SK-MEL-5 (cell line): ENCODE data around the gene ITFG2. TPM values are rescaled to one million over a fixed set of nuclear protein-coding genes. Genes with fewer than 3 reads are reported as not detected.

Source experiments
- DNase-seq: peaks from one replicate; pipeline ENCODE4 v3.0.0-alpha.2; 2016; ENCODE audit warnings: low read depth, low spot score
- in situ Hi-C: cut with HindIII; loops from 2 replicates; pipeline ENCODE4 v1.10.0; 2016; ENCODE audit warnings: low sequenced_read_pairs, high pct_unique_total_duplicates, low pct_unique_long_range_greater_than_20kb
- total RNA-seq: library from RNA; depleted of rRNA; stranded (reverse); fragments of >200 nt; shearing (Covaris generic); gene quantifications from 2 replicates; pipeline ENCODE4 v1.2.3, GENCODE V29; 2014

Gene ITFG2
- total RNA-seq, 1 experiment from 2014 or later: 20.7 TPM

DNA sequence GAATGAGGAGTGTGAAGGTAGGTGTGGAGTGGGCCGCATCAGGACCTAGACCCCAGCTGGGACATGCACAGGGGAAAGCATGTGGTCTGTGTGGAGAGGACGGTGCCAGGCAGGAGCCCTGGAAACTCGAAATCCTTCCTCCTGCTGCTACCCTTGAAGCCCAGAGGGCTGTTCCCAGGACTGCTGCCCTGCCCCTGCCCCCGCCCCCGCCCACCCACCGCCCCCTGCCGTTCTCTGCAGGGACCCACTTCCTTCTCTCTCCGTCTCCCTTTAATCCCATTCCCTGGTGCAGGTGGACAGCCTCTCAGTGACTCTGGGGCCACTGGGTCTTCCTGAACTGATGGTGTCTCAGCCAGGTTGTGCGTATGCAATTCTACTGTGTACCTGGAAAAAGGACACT lies 8.0 kb downstream of the ITFG2 start:
- DNase-seq: no peak
- in situ Hi-C loops: no loop called here

DNA sequence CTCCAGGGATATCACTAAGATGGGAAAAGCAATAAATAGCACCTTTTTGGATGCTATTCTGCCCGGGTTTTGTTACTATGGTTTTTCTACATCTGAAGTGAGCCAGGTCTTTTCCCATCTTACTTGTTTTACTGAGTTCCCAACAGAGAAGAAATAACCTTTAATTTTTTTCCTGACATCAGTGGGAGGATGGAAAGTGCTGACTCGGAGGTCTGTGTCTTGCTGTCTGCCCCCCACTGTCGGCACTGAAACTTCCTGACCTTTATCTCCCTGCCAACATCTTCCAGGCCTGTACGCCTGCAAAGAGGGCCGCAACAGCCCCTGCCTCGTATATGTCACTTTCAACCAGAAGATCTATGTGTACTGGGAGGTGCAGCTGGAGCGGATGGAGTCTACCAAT lies 11.0 kb downstream of the ITFG2 start:
- DNase-seq: no peak
- in situ Hi-C loops: no loop called here

DNA sequence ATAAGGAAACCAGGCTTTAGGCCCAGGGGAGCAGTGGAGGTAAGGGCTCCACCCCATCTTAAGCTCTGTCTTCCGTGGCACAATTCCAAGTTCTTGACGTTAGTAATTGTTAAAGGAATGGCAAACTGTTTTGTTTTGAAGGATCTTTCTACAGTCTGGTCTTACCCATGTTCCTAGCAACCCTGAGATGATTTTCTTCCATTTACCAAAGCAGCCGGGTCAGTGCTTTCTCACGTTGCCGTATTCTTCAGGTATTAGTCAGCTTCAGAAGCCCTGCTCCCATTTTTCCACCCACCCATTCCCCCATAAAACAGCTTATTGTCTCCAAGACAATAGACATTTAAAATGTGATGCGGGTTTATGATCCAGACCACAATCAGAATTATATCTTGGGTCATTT lies 12.1 kb downstream of the ITFG2 start:
- DNase-seq: no peak
- in situ Hi-C loops: no loop called here

DNA sequence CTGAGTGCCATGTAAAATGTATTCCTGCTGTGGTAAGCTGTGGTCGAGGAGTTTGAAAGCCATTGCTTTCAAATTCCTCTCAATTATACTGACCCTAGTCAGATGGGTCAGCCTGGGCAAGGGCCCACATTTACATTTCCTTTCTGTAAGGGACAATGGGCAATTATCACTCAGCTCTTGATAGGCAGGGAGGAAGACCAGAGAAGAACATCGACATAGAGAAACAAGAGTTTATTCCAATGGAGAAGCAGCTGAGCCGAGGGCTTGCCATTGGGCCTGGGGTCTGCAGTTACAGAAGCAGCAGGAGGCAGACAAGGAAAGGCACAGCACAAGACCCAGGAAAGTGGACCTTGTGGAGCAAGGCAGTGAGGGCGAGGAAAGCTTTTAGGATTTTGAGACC lies 12.7 kb downstream of the ITFG2 start:
- in situ Hi-C loops: no loop called here
- DNase-seq: no peak

DNA sequence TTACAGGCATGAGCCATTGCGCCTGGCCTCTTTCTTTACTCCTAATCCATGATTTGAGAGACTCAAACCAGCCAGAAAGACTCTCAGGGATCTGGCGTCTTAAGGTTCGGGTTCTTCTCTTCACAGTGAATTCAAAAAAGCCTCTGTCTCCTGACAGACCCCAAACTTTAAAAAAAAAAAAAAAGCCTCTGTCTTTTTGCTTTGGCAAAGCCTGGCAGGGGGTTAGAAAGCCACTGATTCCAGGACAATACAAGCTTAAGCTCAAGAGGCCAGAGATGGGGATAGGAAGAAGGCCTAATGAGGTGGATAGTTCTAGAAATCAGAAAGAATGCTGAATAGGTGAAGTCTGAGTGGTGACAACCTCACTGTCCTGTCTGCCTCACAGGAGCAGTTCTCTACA lies 13.6 kb downstream of the ITFG2 start:
- DNase-seq: no peak

DNA sequence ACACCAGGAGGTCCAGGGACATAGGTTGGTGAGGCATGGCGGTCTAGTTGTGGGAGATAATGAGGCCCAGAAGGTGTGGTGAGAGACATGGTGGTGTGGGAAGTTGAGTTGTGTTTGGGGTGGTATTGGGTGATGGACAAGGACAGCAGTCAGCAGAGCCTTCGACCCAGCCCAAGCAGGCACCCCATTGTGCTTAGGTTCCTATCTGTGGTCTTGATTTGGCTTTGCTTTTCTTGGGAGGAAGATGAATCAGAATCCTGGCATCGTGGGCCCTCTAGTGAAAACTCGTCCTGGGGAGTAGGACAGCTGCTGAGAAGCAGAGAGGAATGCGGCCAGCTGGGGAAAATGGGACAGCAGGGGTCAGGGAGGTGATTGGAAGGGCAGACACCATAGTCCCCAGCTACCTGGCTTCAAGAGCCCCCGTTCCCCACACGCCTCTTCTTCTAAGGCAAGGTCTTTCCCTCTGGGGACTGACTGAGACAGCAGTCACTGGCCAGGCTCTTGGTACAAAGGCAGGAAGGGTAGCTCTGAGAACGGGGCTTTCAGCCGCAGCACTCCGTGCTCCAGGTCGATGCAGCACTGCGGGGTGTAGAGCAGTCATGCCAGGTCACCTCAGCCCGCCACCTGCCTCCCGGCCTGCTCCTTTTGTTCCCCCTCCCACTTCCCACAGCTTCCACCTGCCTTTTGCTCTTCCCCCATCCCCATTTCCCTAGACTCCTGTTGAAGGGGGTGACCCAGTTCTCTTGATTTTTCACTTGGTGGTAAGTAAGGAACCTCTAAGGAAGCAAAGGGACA lies 14.4 kb downstream of the ITFG2 start:
- no peak for DNase-seq
- in situ Hi-C loops: no loop called here

More for the DNA sequence above, 13.6 kb downstream of the ITFG2 start:
- in situ Hi-C loops: no loop called here

DNA sequence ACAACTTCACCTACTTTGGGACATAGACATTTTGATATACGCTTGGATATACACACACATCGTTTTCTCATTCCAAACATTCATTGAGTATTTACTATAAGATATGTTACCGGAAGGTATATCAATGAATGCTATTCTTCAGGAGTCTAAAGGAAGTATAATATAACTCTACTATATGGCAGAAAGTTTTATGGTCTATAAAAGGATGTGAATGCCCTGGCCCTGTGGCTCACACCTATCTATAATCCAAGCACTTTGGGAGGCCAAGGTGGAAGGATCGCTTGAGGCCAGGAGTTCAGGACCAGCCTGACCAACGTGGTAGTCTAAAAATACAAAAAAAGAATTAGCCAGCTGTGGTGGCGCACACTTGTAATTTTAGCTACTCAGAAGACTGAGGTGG lies 16.8 kb downstream of the ITFG2 start:
- DNase-seq: no peak
- in situ Hi-C loops: no loop called here

DNA sequence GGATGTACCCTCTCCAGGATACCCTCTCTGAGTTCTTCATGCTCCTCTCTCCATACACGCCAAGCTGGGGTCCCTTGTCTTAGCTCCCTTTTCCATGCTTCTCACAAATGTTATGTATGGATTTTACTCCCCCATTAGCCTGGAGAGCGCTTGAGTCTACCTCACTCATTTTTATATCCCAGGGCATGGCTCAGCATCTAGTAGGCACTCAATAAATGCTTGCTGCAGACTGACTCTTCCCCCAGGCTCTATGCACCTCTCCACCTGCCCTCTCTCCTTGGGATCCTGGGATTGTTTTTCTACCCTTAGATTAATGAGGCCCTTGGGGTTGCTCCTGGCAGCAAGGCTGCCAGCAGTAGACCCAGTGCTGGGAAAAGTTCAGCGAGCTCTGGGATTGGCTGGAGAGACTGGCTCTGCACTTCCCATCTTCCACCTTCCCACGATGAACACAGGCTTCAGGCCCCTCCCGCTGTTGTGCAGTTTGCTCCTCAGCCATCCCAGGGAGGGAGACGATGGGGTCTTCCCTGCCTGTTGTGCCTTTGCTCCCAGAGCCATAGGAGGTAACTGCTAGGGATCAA lies 20.2 kb downstream of the ITFG2 start:
- in situ Hi-C loops: no loop called here

DNA sequence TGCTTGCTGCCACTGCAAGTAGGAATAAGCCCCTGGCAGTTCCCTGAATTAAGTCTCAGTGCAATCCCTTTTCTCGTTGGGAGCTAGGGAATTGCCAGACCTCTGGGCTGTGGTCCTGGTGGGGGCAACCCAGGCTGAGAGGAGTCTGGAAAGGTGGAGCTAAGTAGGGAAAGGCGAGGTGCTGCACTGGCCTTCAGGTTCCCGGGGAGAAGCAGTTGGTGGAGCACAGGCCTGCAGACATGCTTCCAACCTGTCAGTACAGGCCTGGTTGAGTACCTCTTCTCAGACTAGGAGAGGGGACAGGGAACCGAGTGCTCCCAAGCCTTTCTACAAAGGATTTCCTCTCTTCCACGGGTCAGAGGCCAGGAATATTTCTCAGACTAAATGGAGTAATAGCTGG lies 20.9 kb downstream of the ITFG2 start:
- DNase-seq: no peak
- in situ Hi-C loops: no loop called here

More for the DNA sequence above, 20.2 kb downstream of the ITFG2 start:
- no peak for DNase-seq

DNA sequence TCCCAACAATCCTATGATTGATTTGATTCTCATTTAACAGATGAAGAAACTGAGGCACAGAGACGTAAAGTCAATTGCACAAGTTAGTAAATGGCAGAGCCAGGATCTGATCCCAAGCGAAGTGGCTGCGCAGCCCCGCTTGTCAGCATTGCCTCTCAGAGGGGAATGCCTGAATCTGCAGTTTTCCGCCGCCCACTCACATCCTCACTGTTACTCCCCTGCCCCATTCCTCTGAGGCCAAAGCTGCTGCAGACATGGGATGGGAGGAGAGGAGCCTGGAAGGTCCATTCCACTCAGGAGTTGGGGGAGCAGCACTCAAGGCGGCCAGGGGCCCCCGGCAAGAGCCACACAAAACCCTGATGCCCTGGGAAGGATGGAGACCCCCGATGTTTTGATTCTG lies 21.3 kb downstream of the ITFG2 start:
- in situ Hi-C loops: no loop called here
- DNase-seq: no peak

DNA sequence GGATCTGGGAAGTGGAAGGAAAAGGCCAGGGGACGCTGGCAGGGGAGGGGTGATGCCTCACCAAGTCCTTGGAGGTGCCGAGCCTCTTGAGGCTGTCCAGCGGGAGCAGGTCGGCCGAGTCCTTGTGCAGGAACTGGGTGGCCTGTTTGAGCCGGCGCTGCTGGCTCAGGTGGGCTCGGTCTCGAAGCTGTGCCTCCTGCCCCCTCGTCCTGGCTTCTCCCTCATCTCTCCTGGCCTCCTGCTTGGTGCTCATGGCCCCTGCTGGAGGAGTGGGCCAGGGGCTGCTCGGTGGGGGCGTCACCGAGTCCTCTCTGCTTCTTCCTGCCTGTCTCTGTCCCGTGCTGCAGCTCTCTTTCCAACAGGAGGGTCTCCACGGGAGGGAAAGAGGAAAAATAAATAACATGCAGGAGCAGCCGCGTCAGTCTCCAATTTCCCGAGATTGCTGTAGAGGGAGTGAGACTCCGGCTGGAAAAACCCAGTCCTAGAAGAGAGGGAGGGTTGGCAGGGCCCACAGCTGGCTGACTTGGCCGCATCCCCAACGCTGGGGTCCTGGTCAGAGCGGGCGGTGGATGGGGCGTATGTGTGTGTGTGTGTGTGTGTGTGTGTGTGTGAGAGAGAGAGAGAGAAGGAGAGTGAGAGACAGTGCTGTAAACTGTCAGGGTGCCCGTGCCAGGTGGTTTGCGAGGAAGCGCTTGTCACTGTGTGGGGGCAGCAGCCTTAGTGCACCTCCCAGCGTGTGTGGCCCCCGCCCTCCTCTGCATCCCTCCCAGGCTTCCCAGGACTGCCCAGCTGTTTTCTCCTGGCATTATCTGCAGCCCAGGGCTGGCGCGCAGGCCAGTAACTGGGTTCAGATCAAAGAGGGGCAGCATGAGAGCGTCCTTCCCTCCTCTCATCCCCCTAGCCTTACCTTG lies 22.4 kb downstream of the ITFG2 start, which contains the start of gene NRIP2:
TSS of gene NRIP2 (minus strand) at position 455 of the 911 bp plus-strand sequence. CDS start at position 403, 52 bp downstream.
- DNase-seq: no peak
- in situ Hi-C loops: no loop called here

DNA sequence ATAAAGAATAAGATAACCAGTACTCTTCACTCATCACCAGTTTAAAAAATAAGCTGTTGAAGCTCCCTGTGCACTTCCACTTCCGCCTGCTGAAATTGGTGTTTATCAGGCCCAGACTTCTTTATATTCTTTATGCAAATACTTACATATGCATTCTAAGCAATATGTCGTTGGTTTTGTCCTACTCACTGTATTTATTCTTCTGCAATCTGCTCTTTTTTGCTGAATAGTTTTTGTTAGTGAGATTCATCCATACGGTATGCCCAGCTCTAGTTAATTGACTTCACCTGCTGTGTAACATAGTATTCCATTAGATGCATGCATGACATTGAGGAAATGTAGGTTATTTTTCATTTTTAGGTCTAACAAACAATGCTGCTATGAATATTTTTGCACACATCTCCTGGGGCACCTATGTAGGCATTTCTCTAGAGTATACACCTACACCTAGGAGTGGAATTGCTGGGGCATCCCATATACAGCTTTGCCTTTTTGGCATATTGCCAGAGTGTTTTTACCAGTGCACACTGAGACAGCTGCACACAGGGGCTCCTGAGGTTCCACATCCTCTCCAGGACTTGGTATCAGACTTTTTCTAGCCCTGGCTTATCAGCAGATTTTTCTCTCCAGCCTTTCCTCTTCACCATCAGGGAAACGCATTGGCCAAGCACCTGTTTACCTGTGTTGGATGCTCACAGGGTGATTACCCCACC lies 23.4 kb downstream of the ITFG2 start:
- in situ Hi-C loops: no loop called here
- DNase-seq: no peak

DNA sequence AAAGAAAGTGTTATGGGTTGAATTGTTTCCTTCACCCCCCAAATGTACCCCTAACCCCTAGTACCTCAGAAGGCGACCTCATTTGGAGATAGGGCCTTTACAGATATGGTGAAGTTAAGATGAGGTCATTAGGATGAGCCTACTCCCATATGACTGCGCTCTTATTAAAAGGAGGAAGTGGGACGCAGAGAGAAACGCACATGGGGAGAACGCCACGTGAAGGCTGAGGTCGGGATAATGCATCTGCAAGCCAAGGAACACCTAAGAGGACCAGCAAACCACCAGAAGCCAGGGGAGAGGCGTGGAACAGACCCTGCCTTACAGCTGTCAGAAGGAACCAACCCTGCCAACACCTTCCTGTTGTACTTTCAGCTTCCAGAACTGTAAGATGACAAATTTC lies 24.1 kb downstream of the ITFG2 start:
- in situ Hi-C loops: no loop called here
- DNase-seq: no peak

DNA sequence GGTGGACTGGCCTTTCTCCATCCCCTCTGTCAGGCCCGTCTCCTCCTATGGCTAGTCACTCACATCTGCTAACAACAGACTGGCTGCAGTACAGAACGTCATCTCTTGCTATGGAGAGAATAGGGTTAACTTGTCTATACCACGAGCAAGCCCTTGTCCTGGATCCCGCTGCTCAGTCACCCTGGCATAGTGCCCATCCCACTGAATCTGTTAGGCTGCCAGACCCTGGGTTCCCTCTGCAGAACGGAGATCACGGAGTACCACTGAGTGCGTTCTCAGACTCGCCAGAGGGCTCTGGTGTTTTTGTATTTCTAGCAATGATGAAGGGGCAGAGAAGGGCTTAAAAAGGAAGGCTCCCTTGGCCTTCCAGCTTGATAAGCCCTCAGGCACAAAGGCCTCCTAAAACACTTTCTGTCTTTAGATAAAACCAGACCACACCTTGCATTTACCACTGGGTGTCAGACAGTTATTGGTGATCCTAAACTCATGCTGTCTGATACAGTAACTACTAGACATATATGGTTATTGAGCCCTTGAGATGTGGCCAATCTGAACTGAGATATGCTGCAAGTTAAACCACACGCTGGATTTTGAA lies 28.7 kb downstream of the ITFG2 start:
- no peak for DNase-seq
- in situ Hi-C loops: no loop called here

DNA sequence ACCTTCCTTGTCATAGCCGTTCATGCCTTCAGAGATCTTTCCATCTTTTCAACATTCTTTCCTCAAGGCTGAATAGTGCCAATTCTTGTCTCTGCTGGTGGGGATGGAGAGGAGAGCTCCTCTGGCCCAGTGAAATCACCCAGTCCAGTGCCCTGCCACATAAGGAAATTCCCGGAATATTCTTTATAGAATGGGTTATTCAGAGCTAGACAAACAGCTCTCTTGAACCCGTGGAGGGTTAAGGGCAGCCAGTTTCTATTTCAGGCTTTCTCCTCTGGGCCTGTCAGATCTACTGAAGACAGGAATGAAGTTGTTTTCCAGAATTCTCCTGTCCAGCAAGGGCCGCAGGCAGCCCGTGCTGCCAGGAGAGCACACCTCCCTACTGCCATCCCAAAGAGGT lies 30.5 kb downstream of the ITFG2 start:
- in situ Hi-C loops: no loop called here
- DNase-seq: peak; percentile 52

DNA sequence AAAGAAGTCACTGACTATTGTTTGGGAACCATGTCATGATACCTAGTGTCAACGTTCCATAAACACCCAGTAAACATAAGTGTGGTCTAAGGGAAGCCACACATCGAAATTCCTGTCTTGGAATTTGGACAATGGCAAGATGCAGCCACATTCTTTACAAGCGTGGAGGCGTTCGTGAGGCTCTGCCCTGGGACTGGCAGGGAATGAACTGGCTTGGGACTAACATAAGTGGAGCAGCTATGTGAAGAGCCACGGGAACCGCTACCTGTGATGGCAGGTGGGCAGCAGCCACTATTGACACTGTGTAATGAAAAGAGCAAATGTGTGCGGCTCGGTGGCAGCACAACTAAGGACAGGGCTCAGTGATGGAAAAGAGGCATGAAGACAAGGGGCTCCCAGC lies 32.3 kb downstream of the ITFG2 start:
- no peak for DNase-seq
- in situ Hi-C loops: no loop called here

DNA sequence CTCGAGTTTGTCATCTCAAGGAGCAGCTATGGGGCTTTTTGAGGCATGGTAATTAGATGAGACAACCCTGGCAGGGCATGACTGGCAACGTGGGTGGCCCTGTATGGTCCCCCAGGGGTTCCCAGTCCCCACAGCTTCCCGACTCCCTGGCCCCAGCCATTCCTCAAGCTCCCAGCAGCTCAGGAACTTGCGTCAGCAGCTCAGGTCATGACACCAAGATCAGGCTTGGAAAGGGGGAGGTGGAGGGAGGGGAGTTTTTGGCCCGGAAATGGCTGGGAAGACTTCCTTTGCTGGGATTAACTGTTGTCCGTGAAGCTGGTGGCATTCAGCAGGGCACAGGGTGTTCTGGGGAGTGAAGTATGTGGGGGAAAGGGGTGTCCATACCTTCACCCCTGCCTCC lies 32.8 kb downstream of the ITFG2 start:
- in situ Hi-C loops: no loop called here
- DNase-seq: no peak
